GM19467 (cell line): ENCODE data around the gene MCM5.
"Not testable (repeated sequence)": the region's sequence is repeated elsewhere in the genome, so short reads cannot be mapped to it uniquely, and the experiment has no call there.

Source experiments
- ATAC-seq: cut with Tn5 transposase; IDR thresholded peaks from one replicate; pipeline ENCODE4 v1.9.1; 2021; ENCODE audit warnings: mild to moderate bottlenecking, moderate library complexity; ENCODE audit not compliant: unreplicated experiment

The MCM5 gene

GRCh38 chr22:35449829-35450689 is 50.1 kb downstream of the MCM5 start:
- ATAC-seq, result no peak

DNA sequence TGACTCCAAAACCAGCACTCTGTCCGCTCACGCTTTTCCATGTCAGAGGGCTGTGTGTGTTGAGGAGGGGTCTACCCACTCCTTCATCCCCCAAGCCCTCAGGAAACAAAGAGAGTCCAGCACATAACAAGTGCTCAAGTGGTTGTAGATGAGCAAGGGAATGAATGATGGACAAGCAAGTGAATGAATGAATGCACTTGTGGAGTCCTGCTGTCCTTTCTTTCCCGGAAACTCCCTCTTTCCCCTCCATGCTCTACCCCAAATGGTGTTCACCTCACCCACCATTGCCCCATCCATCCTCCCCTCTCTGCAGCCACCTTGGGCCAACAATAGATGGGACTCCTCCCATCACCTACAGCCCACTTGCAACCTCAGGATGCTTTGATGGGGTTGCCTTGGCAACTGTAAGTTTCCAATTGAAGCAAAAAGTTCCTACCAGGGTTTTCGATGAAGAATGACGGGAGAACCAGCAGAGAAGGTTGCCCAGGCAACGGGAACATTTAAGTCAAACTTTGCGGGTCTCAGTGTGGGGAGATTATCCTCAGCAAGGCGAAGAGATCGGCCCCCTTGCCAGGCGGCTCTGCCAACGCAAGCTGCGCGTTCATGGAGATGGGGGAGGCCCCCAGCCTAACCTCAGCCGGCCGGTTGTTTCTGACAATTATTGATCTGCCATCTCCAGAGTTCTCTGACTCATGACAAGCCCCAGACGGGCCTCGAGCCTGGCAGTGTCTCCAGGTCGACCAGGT is 51.1 kb downstream of the MCM5 start:
- ATAC-seq, result no peak

- ATAC-seq, result no peak
Measured at GRCh38 chr22:35451592-35451991, 51.7 kb downstream of the MCM5 start.

- no peak for ATAC-seq
Measured at GRCh38 chr22:35452351-35452781, 52.4 kb downstream of the MCM5 start.

- no peak for ATAC-seq
Measured at GRCh38 chr22:35452810-35453743, 53.1 kb downstream of the MCM5 start.

GRCh38 chr22:35454416-35455054 is 54.6 kb downstream of the MCM5 start:
- no peak for ATAC-seq

GRCh38 chr22:35455529-35455928 is 55.6 kb downstream of the MCM5 start:
- no peak for ATAC-seq

GRCh38 chr22:35456757-35457156 is 56.8 kb downstream of the MCM5 start:
- no peak for ATAC-seq

DNA sequence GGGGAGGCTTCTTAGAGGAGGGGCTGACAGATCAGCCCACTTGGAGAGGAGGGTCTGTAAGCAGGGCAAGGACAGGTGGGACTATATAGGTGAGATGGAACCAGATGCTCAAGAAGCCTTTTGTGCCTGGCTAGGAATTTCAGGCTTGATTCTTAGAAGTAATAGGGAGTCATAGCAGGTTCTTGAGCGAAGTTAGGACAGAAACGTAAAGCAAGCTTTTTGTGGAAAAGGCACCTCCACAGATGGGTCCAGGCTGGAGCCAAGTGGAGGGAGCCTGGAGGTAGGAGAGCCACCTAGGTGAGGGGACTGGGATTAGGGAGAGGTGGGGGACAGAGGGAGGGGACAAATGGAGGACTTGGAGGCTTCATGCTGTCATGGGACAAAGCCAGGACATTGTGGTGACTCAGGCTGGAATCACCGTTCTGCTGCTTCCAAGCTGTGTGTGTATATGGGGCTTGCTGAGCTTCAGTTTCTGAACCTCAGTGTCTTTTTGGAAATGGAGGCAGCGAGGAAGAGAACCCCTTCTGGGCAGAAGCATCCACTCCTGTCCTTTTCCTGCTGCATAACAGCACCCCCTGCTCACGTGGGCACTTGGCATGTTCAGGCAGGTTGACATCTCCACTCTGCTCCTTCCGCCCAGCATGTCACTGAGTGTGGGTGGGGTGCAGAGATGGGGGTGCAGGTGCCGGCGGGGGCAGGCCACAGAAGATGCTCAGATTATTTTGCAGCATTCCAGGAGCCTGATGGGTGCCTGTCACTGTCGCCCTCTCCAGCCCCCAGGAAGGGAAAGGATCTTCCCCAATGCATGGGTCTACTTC is 58.0 kb downstream of the MCM5 start:
- ATAC-seq, result no peak

GRCh38 chr22:35458547-35459422 is 58.8 kb downstream of the MCM5 start:
- ATAC-seq, result no peak

- no peak for ATAC-seq
Measured at GRCh38 chr22:35459423-35459894, 59.5 kb downstream of the MCM5 start.

- ATAC-seq, result not testable (repeated sequence)
Measured at GRCh38 chr22:35459976-35460375, 60.0 kb downstream of the MCM5 start.

DNA sequence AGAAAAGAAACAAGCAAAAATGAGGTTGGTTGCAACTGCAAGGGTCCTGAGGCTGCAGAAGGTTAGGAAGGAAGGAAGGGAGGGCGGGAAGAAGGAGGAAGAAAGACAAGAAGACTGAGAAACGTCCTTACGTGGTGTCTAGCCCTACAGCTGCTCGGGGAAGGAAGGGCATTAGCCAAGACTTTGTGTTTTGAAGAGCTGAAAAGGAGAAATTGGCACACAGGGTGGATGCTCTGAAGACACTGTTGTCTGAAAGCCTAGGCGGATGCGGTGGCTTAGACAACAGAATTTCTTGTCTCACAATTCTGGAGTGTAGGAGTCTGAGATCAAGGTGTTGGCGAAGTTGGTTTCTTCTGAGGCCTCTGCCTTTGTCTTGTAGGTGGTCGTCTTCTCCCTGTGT is 60.7 kb downstream of the MCM5 start:
- no peak for ATAC-seq

GRCh38 chr22:35462498-35463230 is 62.7 kb downstream of the MCM5 start:
- ATAC-seq, result no peak

GRCh38 chr22:35463231-35463933 is 63.4 kb downstream of the MCM5 start:
- no peak for ATAC-seq

GRCh38 chr22:35464399-35464798 is 64.5 kb downstream of the MCM5 start:
- ATAC-seq, result no peak

- no peak for ATAC-seq
Measured at GRCh38 chr22:35465109-35465701, 65.3 kb downstream of the MCM5 start.
